Activated CD4-positive, alpha-beta T cell treated with anti-CD3 and anti-CD28 coated beads for 36 hours (primary cell): ENCODE data around the gene IGFL1. TPM values are rescaled to one million over a fixed set of nuclear protein-coding genes. Genes with fewer than 3 reads are reported as not detected.
"Not testable (repeated sequence)": the region's sequence is repeated elsewhere in the genome, so short reads cannot be mapped to it uniquely, and the experiment has no call there.

ENCODE experiments used
- ATAC-seq: fragments of 200-7000 bp; cut with Tn5 transposase; one replicate; pipeline ENCODE4 v1.10.0; 2021; ENCODE audit warnings: mild to moderate bottlenecking, moderate library complexity
- CTCF ChIA-PET: fragments of 350-600 bp; sonication (Branson Sonifier 250); formaldehyde crosslinking; loops from one replicate; lab custom pipeline; 2021; ENCODE audit warnings: antibody characterized with exemption; lab: Charles Lee
- POLR2A ChIA-PET: fragments of 350-600 bp; sonication (Branson Sonifier 250); formaldehyde crosslinking; loops from one replicate; lab custom pipeline; 2021; ENCODE audit warnings: antibody characterized with exemption, inconsistent platforms; lab: Charles Lee
- DNase-seq: peaks from one replicate; pipeline ENCODE4 v3.0.0-alpha.2; 2020
- H3K27ac Mint-ChIP-seq: one replicate; pipeline ENCODE4 v1.8.0; 2021; ENCODE audit warnings: mixed read lengths
- H3K27me3 Mint-ChIP-seq: one replicate; pipeline ENCODE4 v1.8.0; 2021; ENCODE audit warnings: mixed read lengths
- H3K36me3 Mint-ChIP-seq: one replicate; pipeline ENCODE4 v1.8.0; 2021; ENCODE audit warnings: low read depth, mixed read lengths
- H3K4me1 Mint-ChIP-seq: one replicate; pipeline ENCODE4 v1.8.0; 2021; ENCODE audit warnings: mixed read lengths
- H3K4me3 Mint-ChIP-seq: one replicate; pipeline ENCODE4 v1.8.0; 2021; ENCODE audit warnings: mild to moderate bottlenecking, moderate library complexity, mixed read lengths
- H3K9me3 Mint-ChIP-seq: one replicate; pipeline ENCODE4 v1.8.0; 2021; ENCODE audit warnings: low read depth, mixed read lengths
- intact Hi-C, 2 experiments: fragments of 100-400 bp; cut with DNase I in 1 of 2; cut with micrococcal nuclease in 1 of 2; formaldehyde crosslinking; loops; one replicate each; pipeline versions ENCODE4 v1.14.2 to v1.15.1; 2022 to 2024; cut with DNase I, micrococcal nuclease
- total RNA-seq, 2 experiments: library from RNA; stranded (reverse); gene quantifications; one replicate each; pipeline ENCODE4 v1.2.3, GENCODE V29; 2021

IGFL1 gene
- total RNA-seq = not detected

GRCh38 chr19:46229442-46229841, at the start of gene IGFL1:
TSS of gene IGFL1 (plus strand) at chr19:46229742. CDS start at chr19:46229775, 33 bp downstream.
- H3K27me3 Mint-ChIP-seq = peaks cover 19% of the 10 kb centered on the region
- DNase-seq (no peak), ATAC-seq (no peak)
- ChIA-PET POLR2A (no interaction called here), CTCF (no interaction called here)
- no peaks in the 10 kb centered on the region for H3K4me1 Mint-ChIP-seq
- no peak within 1 kb of the TSS for H3K27ac Mint-ChIP-seq
- intact Hi-C loops = no loop called here
- no peaks in the 10 kb centered on the region for H3K36me3 Mint-ChIP-seq
- no peak within 1 kb of the TSS for H3K4me3 Mint-ChIP-seq
- H3K9me3 Mint-ChIP-seq = no peaks in the 10 kb centered on the region

- ChIA-PET CTCF (no interaction called here), POLR2A (no interaction called here)
- no peak for ATAC-seq
- H3K4me3 Mint-ChIP-seq = no peak overlapping the region
- peaks cover 38% of the 10 kb centered on the region for H3K27me3 Mint-ChIP-seq
- no peaks in the 10 kb centered on the region for H3K9me3 Mint-ChIP-seq
- no peaks in the 10 kb centered on the region for H3K36me3 Mint-ChIP-seq
- DNase-seq = no peak
- peaks cover 27% of the 10 kb centered on the region for H3K4me1 Mint-ChIP-seq
- H3K27ac Mint-ChIP-seq = no peak overlapping the region
- intact Hi-C loops = loop anchor here in 1 of 2 experiments (1.0 kb wide), 2 partner anchors 33 to 66 kb away; partner anchors contain the start of gene IGFL2
Observed at GRCh38 chr19:46180701-46181387, 48.7 kb upstream of the IGFL1 start.

GRCh38 chr19:46181388-46181779, 48.2 kb upstream of the IGFL1 start:
- Mint-ChIP-seq H3K27me3 (peaks cover 37% of the 10 kb centered on the region), H3K27ac (no peak overlapping the region), H3K9me3 (no peaks in the 10 kb centered on the region), H3K4me1 (peaks cover 27% of the 10 kb centered on the region), H3K4me3 (no peak overlapping the region), H3K36me3 (no peaks in the 10 kb centered on the region)
- CTCF ChIA-PET = no interaction called here
- POLR2A ChIA-PET = no interaction called here
- intact Hi-C loops = loop anchor here in 1 of 2 experiments (1.0 kb wide), 2 partner anchors 33 to 66 kb away; partner anchors contain the start of gene IGFL2
- DNase-seq (peak; percentile 60), ATAC-seq (peak; percentile 91)

- Mint-ChIP-seq H3K9me3 (no peaks in the 10 kb centered on the region), H3K4me1 (peaks cover 27% of the 10 kb centered on the region), H3K27ac (no peak overlapping the region), H3K4me3 (no peak overlapping the region), H3K27me3 (peaks cover 39% of the 10 kb centered on the region), H3K36me3 (no peaks in the 10 kb centered on the region)
- ChIA-PET CTCF (no interaction called here), POLR2A (no interaction called here)
- intact Hi-C loops = no loop called here
- ATAC-seq (no peak), DNase-seq (no peak)
Observed at GRCh38 chr19:46182476-46182875, 47.1 kb upstream of the IGFL1 start.

GRCh38 chr19:46184775-46185710, 44.5 kb upstream of the IGFL1 start:
- ATAC-seq = peak; percentile 45
- peak overlapping the region; percentile 81 for H3K27ac Mint-ChIP-seq
- H3K4me1 Mint-ChIP-seq = peaks cover 27% of the 10 kb centered on the region
- peak overlapping the region; percentile 1 for H3K4me3 Mint-ChIP-seq
- DNase-seq, H3K9me3 Mint-ChIP-seq, H3K36me3 Mint-ChIP-seq: not testable (repeated sequence)
- H3K27me3 Mint-ChIP-seq = peaks cover 44% of the 10 kb centered on the region
- CTCF ChIA-PET = interaction anchor here (0.6 to 1.4 kb wide), 5 partner anchors 70 to 168 kb away, joined by 3 to 5 read pairs (median 4); no protein-coding TSS in a partner anchor
- intact Hi-C loops = loop anchor here in 1 of 2 experiments (1.0 kb wide), 1 partner anchor 107 kb away; no protein-coding TSS in a partner anchor
- POLR2A ChIA-PET = interaction anchor here (0.6 to 0.7 kb wide), 2 partner anchors 326 to 489 kb away, joined by 3 to 4 read pairs; no protein-coding TSS in a partner anchor

- intact Hi-C loops = no loop called here
- peaks cover 51% of the 10 kb centered on the region for H3K27me3 Mint-ChIP-seq
- H3K4me1 Mint-ChIP-seq = peaks cover 21% of the 10 kb centered on the region
- ChIA-PET POLR2A (no interaction called here), CTCF (interaction anchor here (1.4 kb wide), 1 partner anchor 158 kb away, joined by 5 read pairs; no protein-coding TSS in a partner anchor)
- ATAC-seq (no peak), DNase-seq (no peak)
- no peak overlapping the region for H3K27ac Mint-ChIP-seq
- no peaks in the 10 kb centered on the region for H3K9me3 Mint-ChIP-seq
- no peak overlapping the region for H3K4me3 Mint-ChIP-seq
- no peaks in the 10 kb centered on the region for H3K36me3 Mint-ChIP-seq
Observed at GRCh38 chr19:46186101-46186716, 43.3 kb upstream of the IGFL1 start.

- CTCF ChIA-PET = interaction anchor here (0.6 kb wide), 1 partner anchor 107 kb away, joined by 3 read pairs; no protein-coding TSS in a partner anchor
- intact Hi-C loops = no loop called here
- POLR2A ChIA-PET = no interaction called here
- ATAC-seq (no peak), DNase-seq (no peak)
- Mint-ChIP-seq H3K27me3 (peaks cover 51% of the 10 kb centered on the region), H3K27ac (peak overlapping the region; percentile 37), H3K36me3 (no peaks in the 10 kb centered on the region), H3K4me1 (peaks cover 16% of the 10 kb centered on the region), H3K9me3 (no peaks in the 10 kb centered on the region), H3K4me3 (no peak overlapping the region)
Observed at GRCh38 chr19:46186717-46187101, 42.8 kb upstream of the IGFL1 start.

- Mint-ChIP-seq H3K4me1 (peaks cover 5% of the 10 kb centered on the region), H3K27me3 (peaks cover 38% of the 10 kb centered on the region), H3K36me3 (no peaks in the 10 kb centered on the region), H3K4me3 (no peak overlapping the region), H3K27ac (no peak overlapping the region), H3K9me3 (no peaks in the 10 kb centered on the region)
- CTCF ChIA-PET = interaction anchor here (0.6 to 2.2 kb wide), 9 partner anchors 36 to 1677 kb away, joined by 3 to 16 read pairs (median 3); no protein-coding TSS in a partner anchor
- POLR2A ChIA-PET = no interaction called here
- intact Hi-C loops = loop anchor here (1.0 to 2.0 kb wide), 6 partner anchors 73 to 161 kb away; no protein-coding TSS in a partner anchor
- no peak for DNase-seq
- no peak for ATAC-seq
Observed at GRCh38 chr19:46189971-46190888, 39.3 kb upstream of the IGFL1 start.

- DNase-seq (no peak), ATAC-seq (no peak)
- ChIA-PET CTCF (interaction anchor here (0.5 to 1.5 kb wide), 6 partner anchors 74 to 444 kb away, joined by 3 to 9 read pairs (median 4); no protein-coding TSS in a partner anchor), POLR2A (no interaction called here)
- intact Hi-C loops = no loop called here
- H3K27me3 Mint-ChIP-seq = peaks cover 44% of the 10 kb centered on the region
- no peaks in the 10 kb centered on the region for H3K36me3 Mint-ChIP-seq
- H3K27ac Mint-ChIP-seq = no peak overlapping the region
- H3K4me3 Mint-ChIP-seq = no peak overlapping the region
- no peaks in the 10 kb centered on the region for H3K4me1 Mint-ChIP-seq
- no peaks in the 10 kb centered on the region for H3K9me3 Mint-ChIP-seq
Observed at GRCh38 chr19:46191356-46191755, 38.2 kb upstream of the IGFL1 start.

- Mint-ChIP-seq H3K4me1 (no peaks in the 10 kb centered on the region), H3K4me3 (no peak overlapping the region), H3K36me3 (no peaks in the 10 kb centered on the region), H3K27ac (no peak overlapping the region), H3K27me3 (peaks cover 44% of the 10 kb centered on the region), H3K9me3 (no peaks in the 10 kb centered on the region)
- ATAC-seq (no peak), DNase-seq (no peak)
- ChIA-PET CTCF (interaction anchor here (0.5 to 1.5 kb wide), 7 partner anchors 73 to 445 kb away, joined by 3 to 9 read pairs (median 3); no protein-coding TSS in a partner anchor), POLR2A (no interaction called here)
- intact Hi-C loops = no loop called here
Observed at GRCh38 chr19:46191972-46192371, 37.6 kb upstream of the IGFL1 start.
